ENCODE measurements around the gene EXO1.

- no peak for TF ChIP-seq CTCF (IDR thresholded peaks at IDR 0.05)
- TF ChIP-seq POLR2A (IDR thresholded peaks at IDR 0.05) = no peak
- no peak for TF ChIP-seq EP300 (IDR thresholded peaks at IDR 0.05)
Observed at GRCh38 chr1:241934201-241934848, 86.3 kb downstream of the EXO1 start.

Data from ovary (tissue), 3 donors.